ENCODE results near the gene PMVK. TPM values are rescaled to one million over a fixed set of nuclear protein-coding genes. Genes with fewer than 3 reads are reported as not detected.

Gene PMVK
- total and polyA plus RNA-seq, 10 of the 15 experiments (the other 5 are each of a cell fraction or from before 2014, with no cell fraction given), result 6.0 to 121 (median 49.4) TPM

GRCh38 chr1:154974102-154974807 lies 37.7 kb upstream of the PMVK start, which contains the start of gene CKS1B (continued):
- TF ChIP-seq ATF2 (IDR thresholded peaks at IDR 0.05; ENCODE audit: low read length) (no peak), SMAD1 (IDR thresholded peaks at IDR 0.05; ENCODE audit: low read depth, partially characterized antibody) (peak; percentile 7), IRF5 (IDR thresholded peaks at IDR 0.05; ENCODE audit: borderline replicate concordance) (no peak), MXI1 (IDR thresholded peaks at IDR 0.05; ENCODE audit: low read depth, low read length) (peak; percentile 100), PAX8 (IDR thresholded peaks at IDR 0.05) (no peak), YY1 (IDR thresholded peaks at IDR 0.05; ENCODE audit: low read depth, low read length) (0 out of 2 replicates have a peak, but pooled peaks have one; percentile 55), BCL11A (IDR thresholded peaks at IDR 0.05; ENCODE audit: low read depth, low read length) (no peak), RCOR1 (conservative IDR thresholded peaks at IDR 0.05; ENCODE audit: low read depth, low read length) (no peak), HDGF (IDR thresholded peaks at IDR 0.05) (no peak), RELB (IDR thresholded peaks at IDR 0.05; ENCODE audit: low read depth) (peak; percentile 96), EP300 (IDR thresholded peaks at IDR 0.05; ENCODE audit: borderline replicate concordance in 1 of 2, control insufficient read depth in 1 of 2, low read depth in 2 of 2, low read length in 2 of 2) (no peak), SKIL (IDR thresholded peaks at IDR 0.05; ENCODE audit: low read depth, poor library complexity, severe bottlenecking) (peak; percentile 25), ETV6 (conservative IDR thresholded peaks at IDR 0.05 in 1 of 2, IDR thresholded peaks at IDR 0.05 in 1 of 2; ENCODE audit: borderline replicate concordance in 1 of 2, low read depth in 1 of 2) (no peak), GABPA (IDR thresholded peaks at IDR 0.05; ENCODE audit: low read depth) (peak; percentile 91), SPI1 (IDR thresholded peaks at IDR 0.05; ENCODE audit: borderline replicate concordance, insufficient read depth, low read depth, low read length) (no peak), ZBTB11 (CRISPR knock-in tag; IDR thresholded peaks at IDR 0.05) (no peak), CBFB (IDR thresholded peaks at IDR 0.05; ENCODE audit: low read depth) (no peak; the same call in 1 of the 2 replicates), SMC3 (IDR thresholded peaks at IDR 0.05; ENCODE audit: borderline replicate concordance, low read length) (no peak)
